GM19397 (cell line): ENCODE results near the gene PAK5.

Source experiments
- ATAC-seq: cut with Tn5 transposase; IDR thresholded peaks from one replicate; pipeline ENCODE4 v1.9.1; 2021; ENCODE audit warnings: mild to moderate bottlenecking, moderate library complexity; ENCODE audit not compliant: unreplicated experiment

PAK5 gene

DNA sequence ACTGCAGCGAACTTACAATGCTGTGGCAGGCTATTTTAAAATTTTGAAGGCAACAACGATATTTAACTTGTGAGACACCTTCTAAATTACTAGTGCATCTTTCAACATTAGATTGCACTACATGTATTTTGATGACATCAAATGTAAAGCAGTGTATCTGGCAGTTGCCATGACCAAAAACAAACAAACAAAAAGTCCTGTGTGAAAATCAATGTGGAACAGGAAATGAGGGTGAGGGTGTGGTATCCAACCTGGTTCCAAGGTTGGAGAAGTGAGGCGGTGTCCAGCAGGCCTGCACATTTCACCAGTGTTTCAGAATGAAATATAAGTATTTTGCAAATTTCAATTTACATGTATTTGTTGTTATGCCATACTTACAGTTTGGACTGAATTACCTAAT is 212.5 kb downstream of the PAK5 start:
- no peak for ATAC-seq

DNA sequence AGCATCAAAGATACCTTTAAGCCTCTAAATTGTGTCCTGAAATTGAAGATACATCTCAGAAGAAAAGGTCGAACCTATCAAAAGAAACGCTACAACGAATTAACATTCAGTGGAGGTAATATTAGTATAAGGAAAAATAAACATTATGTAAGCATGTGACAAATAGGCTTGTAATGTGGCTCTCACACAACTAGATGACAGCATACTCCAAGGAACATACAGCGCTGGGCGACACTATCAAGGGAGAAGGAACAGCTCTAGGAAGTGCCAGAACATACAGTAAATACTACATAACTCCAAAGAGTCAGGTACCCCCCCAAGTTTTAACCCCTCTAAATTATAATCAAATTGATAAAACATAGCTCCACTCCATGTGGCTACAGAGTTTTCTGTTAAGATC is 220.9 kb downstream of the PAK5 start:
- no peak for ATAC-seq

DNA sequence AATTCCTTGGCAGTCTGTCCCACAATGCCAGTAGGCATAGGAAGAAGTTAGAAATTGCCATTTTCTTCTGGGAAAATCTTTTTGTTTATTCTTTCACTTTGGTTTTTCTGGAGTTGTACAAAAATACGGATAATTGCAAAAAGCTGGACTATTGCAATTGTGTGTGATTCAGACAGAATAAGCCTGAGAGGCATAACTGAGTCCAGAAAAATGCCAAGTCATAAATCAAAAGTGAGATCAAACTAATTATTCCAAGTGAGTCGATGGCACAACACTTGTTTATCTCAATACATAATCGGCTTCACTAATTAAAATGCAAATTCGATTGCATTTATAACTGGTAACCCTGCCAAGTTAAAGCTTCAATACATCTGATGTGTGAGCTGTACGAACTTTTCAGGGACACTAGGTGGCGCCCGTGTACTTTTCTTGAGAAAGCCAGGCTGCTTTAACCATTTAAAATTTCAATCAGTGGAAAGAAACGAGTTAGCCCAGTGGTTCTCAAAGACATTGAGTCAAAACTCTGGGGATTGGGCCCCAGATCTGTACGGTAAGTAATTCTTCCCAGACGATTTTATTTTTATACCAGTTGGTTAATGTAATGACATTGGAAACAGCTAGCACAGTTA is 221.9 kb downstream of the PAK5 start:
- ATAC-seq: no peak

DNA sequence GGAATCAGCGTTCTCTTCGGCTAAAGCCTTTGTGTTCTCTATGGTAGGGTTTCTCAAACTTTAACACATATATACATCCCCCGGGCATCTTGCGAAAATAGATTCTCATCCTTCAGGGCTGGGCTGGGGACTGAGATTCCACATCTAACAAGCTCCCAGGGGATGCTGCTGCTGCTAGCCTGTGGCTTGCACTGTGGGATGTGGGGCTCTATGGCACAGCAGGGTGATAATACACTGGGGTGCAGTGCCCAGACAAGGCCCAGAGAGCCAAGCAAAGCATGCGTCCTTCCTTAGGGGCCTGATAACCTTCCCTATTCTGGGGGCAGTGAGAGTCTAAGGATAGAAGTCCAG is 222.4 kb downstream of the PAK5 start:
- ATAC-seq: peak; percentile 21

DNA sequence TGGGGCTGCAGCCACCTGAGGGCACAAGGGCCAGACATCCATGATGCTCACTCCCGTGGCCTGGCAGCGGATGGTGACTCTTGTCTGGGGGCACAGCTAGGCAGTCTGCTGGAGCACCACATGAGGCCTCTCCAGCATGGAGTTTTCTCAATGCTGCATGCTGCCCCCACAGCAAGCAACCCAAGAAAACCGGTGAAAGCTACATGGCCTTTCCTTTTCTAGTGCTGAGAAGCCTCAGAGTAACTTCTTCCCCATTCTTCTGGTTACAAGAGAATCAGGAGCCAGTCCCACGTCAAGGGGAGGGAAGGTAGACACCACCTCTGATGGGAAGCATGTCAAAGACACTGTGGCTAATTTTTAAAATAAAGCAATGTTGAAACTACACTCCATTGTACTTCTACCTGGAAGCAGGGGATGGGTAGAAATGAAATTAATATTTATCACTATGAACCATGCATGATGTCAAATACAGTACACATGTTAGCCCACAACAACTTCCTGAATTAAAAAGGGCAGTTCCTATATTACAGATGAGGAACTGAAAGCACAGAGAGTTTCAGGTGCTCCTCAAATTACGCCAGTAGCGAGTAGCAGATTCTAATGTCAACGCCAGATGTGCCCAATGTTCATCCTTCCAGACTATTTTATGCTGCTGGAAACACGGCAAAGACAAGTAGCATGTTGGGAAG is 223.0 kb downstream of the PAK5 start:
- ATAC-seq: peak; percentile 95

DNA sequence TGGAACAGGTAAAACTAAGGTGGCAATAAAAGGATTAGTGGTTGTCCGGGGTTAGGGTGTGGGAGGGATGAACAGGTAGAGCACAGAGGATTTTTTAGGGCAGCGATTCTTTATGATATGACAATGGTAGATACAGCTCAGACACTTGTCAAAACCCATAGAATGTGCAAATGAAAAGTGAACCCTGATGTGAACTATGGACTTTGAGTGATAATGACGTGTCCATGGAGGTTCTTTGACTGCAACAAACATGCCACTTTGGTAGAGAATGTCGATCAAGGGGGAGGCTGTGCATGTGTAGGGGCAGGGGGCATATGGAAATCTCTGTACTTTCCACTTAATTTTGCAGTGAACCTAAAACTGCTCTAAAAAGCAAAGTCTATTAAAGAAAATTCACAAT is 223.8 kb downstream of the PAK5 start:
- ATAC-seq: no peak

DNA sequence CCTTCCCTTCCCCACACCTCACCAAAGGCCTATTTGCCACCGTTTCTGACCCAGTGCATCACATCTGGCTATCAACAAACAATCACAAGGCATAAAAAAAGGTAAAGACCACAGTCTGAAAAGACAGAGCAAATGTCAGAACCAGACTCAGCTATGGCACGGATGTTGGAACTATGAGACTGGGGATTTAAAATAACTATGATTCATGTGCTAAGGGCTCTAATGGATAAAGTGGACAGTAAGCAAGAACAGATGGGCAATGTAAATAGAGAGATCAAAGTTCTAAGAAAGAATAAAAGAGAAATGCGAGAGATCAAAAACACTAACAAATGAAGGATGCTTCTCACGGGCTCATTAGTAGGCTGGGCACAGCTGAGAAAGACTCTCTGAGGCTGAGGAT is 225.0 kb downstream of the PAK5 start:
- ATAC-seq: no peak

DNA sequence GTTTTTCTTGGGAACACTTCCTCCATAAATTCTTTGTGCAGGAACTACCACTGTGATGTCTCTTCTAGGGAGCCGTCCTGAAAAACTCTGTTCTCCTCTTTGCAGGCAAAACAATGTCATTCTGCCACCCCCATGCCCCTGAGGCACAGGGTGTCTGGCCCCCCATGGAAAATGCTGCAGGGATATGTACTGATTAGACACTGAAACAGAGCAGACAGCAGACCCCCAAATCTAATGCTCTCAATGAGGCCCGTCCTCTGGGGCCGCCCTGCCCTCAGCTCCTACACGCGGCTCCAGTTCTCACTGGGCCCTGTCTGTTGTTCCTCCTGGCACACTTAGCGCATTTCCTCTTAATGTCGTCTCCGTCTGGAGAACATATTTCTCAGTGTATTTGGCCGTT is 227.0 kb downstream of the PAK5 start:
- ATAC-seq: no peak

DNA sequence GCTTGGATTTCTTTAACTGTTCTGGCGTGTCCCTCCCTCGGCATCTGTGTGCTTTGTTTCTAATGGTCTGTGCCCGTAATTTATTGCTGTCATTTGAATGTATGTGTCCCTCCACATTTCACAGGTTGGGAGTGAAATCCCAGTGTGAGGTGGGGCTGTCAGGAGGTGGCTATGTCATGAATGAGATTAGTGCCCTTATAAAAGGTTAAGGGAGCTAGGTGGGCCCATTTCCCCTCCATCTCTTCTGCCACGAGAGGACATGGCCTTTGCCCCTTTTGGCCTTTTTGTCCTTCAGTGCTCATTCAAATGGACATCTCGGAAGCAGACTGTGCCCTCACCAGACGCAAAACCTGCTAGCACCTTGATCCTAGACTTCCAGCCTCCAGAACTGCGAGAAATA is 228.2 kb downstream of the PAK5 start:
- ATAC-seq: no peak

DNA sequence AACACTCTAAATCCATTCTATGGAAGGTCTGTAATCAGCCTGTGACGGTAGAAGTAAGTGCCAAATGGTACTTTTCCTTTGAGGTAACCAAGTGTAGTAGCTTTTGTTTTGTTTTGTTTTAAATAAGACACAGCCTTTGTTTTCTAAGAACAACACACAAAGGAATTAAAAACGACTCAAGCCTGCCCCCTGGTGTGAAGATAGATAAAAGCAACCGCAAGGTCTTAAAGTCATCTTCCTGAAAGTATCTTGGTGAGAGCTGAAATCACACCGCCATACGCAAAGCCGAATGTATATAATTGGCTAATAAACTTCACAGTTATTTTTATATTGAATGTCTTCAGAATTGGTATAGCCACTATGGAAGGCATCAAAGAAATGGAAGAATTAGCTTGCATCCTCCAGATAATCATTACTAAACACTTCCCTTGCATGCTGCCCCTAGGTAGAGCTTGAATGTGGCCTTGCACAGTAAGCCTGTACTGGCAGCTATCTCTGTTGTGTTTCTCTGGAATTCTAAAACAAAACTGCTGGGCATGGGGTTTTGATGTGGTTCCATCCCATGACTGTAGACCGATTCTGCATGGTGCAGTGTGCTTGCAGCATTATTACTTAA is 228.9 kb downstream of the PAK5 start:
- peak; percentile 55 for ATAC-seq

DNA sequence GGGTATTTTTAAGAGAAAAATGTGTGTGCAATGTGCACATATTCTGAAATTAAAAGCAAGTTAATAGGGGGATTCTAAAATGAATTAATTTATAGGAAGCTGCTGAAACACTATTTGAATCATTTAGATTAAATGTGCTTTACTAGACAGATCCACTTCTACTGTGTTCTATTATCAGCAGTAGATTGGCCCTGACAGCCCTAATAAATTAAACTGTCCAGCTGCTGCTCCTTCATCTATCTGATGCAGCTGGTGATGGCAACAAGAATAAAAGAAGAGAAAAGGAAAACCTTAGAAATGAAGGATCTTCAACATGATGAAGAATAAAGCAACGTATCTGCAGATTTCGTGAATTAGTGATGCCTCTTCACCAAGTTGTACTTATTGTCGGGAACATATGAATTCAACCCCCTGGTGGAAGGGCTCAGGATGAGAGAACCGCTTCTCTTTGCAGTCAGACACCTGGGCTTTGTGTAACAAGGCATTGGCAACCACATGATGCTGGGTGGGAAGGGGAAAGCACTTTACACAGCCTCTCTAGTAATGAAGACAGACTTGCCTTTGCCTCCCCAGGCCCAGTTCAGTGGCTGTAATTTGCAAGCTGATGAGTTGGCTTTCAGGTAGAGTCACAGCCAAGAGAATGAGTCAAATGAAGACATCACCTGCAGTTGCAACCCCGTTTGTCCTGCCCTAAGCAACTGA is 230.1 kb downstream of the PAK5 start:
- ATAC-seq: no peak

DNA sequence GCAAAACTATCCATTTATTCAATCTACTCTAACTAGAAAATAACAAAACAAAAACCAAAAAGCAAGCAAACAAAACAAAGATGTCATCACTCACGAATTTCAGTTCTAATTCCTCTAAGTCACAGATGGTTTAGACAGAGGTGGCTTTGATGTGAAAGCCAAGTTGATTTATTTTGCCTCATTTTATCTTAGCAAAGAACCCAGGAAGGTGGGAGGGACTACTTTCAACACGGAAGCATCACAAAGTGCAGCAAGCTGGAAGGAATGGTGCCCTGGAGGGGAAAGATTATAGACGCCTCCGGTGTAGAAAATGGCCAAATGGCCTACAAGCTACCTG is 236.1 kb downstream of the PAK5 start:
- no peak for ATAC-seq

DNA sequence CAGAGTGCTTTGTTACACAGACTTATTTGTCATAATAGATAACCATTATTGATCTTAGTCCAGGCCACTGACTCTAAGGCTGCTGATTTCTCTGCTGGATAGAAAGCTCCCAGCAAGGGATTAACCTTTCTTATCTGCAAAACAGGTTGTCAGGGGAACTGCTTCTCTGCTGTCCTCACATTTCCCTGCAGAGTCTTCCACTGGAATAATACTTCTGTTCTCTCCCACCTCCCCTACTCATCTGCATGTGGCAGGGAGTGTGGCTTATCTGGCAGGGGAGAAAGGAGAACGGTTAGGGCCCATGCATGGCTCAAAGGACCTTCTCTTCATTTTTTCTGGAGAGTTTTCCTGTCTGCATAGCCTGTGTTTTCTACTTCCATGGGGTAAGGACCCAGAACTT is 238.3 kb downstream of the PAK5 start:
- no peak for ATAC-seq

DNA sequence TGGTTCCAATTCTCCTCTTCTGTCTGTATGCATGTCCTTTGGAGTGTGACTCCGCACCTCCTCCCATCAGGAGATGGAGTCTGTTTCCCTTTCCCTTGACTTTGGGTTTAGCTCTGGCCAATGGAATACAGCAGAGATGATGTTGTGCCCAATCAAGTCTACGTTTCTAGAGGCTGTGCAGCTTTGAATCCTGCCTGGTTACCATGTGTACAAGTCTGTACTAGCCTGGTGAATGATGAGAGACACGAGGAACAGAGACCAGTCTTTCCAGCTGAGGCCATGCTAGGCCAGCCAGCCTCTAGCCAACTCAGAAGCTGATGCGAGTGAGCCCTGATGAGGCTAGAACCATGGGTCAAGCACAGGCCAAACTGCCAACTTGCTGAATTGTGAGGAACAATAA is 241.3 kb downstream of the PAK5 start:
- ATAC-seq: no peak

DNA sequence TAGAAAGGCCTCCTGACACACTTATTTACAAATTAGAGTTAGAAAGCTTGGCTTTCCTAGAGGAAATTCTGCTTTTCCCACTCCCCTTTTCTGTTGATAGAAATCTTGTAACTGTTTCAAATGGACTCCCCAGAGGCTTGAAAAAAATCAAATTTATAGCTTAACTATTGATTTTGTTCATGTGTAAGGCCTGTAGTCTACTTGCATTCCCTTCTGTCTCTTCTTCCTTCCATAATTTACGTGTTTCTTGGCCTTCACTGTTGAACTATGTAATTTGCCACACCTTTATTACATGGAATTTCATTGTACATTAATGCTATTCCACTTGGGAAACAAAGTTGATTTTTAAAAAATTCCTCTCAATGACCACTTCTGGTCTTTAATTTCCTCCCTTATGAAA is 243.1 kb downstream of the PAK5 start:
- ATAC-seq: no peak

DNA sequence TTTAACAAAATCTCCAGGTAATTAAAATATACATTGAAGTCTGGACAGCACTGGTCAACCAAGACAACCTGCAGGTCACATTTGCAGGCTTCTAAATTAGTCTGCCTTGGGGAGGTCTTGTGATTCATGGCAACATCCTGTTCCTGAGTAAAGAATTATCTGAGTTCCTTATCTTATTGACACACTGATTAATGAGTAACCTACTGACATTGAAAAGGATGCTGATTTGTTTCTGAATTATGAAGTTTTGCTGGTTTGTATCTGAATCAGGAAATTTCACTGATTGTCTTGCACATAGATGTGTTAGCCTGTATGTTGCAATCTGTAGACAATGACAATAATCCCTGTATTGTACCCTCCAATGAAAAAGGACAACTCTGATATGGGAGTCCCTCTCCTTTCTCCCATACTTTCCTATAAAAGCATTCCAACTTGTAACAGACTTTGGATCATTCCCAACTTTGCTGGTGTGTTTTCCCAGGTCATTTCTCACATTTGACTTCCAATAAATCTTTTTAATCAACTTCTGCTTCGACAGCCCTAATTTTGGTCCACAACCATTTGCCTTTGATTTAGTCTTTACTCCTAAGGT is 244.5 kb downstream of the PAK5 start:
- no peak for ATAC-seq

DNA sequence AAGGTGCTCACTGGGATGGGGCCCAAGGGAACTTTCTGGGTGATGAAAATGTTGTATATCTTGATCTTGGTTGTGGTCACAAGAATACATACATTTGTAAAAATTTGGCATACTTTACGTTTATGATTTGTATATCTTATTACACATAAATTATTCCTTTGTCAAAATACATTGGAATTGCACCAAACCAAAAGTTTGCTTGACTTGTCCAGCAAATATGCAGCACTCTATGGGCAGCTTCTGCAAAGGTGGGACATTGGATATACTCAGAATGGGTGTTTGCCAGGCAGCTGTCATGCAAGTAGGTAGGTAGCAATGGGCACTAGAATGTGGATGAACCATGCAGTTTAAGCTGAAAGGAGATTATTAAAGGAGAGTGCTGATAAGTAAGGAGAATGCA is 246.5 kb downstream of the PAK5 start:
- ATAC-seq: no peak

DNA sequence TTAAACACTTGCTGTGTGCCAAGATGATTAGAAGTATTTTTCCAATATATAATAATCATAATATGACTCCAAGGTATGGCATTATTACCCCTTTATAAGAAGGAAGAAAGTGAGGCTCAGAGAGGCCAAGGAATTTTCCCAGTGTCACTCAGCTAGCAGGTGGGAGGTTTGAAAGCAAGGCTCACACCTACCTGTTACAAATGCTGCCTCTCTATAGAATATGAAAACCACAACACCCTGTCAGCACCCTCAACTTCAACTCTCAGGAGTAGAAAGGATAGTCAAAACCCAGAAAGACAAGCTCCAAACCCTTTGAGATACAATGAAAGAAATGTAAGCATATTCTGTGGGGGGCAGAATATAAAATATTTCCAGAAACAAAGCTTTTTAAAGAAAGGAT is 247.8 kb downstream of the PAK5 start:
- no peak for ATAC-seq

DNA sequence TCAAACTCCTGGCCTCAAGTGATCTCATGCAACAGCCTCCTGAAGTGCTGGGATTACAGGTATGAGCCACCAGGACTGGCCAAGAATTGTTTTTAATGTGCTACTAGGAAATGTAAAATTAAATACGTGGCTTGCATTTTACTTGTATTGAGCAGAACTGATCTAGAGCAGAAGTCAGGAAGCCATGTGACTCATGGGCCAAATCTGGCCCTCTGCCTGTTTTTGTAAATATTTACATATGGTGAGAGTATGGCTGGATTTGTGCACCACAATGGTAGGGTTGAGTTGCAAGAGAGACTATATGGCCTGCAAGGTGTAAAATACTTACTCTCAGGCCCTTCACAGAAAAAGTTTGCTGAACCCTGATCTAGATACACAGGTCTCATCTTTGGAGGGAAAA is 248.7 kb downstream of the PAK5 start:
- no peak for ATAC-seq

DNA sequence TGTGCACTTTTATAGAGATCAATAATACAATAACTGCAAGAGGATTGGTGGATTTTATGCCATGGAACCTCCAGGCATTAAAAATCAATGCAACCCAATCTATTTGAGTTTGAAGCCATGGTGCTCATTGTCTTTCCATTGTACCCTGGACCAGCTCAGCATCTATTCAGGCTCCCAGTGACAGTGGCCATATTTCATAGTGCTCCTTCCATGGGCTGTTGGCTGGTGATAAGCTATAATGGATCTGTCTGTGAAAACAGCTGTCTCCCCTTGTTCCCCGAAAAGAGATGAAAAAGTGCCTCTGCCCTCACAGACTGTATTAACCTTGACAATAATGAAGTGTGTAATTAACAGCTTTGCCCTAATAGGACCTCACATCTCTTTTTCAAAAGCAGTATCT is 250.2 kb downstream of the PAK5 start:
- ATAC-seq: no peak

DNA sequence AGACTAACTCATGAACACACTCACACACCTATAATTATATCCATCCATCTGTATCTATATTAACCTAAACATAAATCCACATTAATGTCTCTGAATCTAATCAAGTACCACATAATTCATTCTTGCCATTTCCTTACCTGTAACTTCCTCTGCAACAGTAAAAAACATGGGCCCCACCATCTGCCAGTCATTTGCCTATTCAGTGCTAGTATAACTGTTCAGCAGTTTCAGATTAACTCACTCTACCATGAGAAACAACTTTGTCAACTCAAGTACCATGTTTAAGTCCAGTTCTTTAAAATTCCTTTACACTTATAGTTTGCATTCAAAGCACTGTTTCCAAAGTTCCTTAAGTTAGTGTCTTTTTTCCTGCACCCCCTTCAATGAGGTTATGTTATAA is 255.7 kb downstream of the PAK5 start:
- no peak for ATAC-seq

DNA sequence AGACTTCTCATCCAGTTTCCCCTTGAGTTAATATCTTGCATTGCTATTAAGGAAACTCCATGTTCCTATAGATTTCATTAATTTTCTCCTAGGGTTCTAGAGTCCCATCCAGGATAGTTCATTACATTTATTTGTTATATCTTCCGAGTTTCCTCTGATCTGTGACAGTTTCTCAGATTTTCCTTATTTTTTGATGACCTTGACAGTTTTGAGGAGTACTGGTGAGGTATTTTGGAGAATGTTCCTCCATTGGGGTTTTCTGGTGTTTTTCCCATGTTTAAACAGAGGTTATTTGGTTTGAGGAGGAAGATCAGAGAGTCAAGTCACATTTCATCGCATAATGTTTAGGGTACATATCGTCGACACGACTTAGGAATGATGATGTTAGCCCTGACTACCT is 256.7 kb downstream of the PAK5 start:
- no peak for ATAC-seq
